Astrocyte of the hippocampus (primary cell): ENCODE data around the gene ELOVL5.

Source experiments
- DNase-seq: peaks from one replicate; pipeline ENCODE4 v3.0.0; 2011; ENCODE audit warnings: low read depth, low spot score

ELOVL5 gene

DNA sequence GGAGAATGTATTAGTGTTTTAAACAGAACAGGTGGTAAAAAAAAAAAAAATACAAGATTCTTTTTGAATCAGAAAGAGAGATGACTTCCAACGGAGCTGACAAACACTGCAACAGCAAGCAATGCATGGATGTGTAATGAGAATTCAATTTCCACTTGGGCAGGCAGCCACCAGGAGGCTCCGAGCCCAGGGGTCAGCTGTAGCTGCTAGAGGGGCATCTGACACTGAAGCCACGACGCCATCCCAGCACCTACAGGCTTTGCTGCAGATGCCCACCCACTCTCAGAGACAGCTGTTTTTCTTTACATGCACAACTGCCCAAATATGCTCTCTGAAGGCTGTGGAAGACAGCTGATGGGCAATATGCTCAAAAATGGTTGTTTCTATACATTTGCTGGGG, 75.4 kb downstream of the ELOVL5 start:
- DNase-seq, result no peak

- no peak for DNase-seq
Measured at GRCh38 chr6:53269827-53270226, 78.9 kb downstream of the ELOVL5 start.

GRCh38 chr6:53268858-53269608, 79.7 kb downstream of the ELOVL5 start:
- DNase-seq, result no peak

DNA sequence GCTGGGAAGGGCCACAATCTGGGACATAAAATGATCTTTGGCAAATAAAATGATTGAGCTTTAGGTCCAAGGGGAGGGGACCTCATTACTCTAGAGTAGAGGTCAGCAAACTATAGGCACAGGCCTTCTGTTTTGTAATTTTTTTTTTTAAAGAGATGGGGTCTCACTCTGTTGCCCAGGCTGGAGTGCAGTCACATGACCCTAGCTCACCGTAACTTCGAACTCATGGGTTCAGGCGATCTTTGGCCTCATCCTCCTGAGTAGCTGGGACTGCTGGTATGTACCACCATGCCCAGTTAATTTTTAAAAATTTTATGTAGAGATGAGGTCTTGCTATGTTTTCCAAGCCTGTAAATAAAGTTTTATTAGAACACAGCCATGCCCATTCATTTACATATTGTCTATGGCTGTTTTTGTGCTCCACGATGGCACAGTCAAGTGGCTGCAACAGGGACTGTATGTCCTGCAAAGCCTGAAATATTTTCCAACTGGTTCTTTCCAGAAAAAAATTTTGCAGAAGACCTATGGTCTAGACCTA, 82.1 kb downstream of the ELOVL5 start:
- no peak for DNase-seq

DNA sequence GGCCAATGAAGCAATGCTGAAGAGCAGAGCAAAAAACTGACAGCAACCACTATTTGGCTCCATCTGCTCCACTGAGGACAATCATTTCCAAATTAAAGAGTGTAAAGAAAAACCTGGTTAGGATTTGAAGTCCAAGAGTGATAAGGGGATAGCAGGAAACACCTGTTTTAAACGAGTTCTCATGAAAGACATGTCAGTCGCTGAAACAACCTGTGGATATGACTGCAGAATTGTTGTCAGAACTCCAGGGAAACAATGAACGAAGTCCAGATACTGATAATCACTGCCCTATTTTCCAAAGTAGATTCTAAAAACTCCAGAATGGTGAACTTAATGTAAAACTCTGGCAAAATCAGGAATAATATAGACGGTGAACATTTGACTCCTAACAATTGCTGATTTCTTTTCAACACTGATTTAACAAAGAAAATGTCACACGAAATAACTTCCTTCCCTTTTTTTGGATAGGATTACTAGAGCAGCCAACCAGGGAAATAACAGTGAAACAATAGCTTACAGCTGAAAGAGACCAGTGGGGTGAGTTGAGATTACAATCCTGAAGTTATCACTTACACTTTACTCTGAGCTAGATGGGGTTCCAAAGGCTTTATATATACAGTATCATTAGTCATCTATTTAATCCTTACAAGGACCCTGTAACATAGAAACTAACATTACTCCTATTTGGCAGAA, 83.7 kb downstream of the ELOVL5 start:
- DNase-seq, result no peak

- no peak for DNase-seq
Measured at GRCh38 chr6:53264337-53264736, 84.4 kb downstream of the ELOVL5 start.

- peak; percentile 42 for DNase-seq
Measured at GRCh38 chr6:53263917-53264316, 84.8 kb downstream of the ELOVL5 start.

DNA sequence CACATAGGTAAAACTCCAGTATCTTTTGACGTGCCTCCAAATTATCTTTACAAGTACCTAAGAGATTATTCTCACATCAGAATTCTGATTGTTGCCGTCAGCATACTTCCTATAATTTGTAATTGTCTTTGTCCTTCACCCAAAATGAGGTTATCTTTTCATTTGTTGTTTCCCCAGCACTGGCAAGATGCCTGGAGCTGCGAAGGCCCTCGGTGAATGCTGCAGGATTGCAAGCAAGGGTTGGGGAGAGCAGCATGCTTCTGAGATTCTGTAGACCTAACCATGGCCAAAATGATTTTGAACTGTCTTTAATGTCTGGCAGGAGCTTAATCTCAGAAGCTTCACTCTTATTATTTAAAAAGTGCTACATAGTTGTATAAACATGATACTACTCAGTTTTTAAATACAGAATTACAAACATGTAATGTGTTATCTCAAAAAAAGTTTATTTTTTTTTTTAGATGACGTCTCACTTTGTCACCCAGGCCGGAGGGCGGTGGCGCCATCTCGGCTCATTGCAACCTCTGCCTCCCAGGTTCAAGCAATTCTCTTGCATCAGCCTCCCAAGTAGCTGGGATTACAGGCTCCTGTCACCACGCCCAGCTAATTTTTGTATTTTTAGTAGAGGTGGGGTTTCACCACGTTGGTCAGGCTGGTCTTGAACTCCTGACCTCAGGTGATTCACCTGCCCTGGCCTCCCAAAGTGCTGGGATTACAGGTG, 88.7 kb downstream of the ELOVL5 start:
- DNase-seq, result no peak

DNA sequence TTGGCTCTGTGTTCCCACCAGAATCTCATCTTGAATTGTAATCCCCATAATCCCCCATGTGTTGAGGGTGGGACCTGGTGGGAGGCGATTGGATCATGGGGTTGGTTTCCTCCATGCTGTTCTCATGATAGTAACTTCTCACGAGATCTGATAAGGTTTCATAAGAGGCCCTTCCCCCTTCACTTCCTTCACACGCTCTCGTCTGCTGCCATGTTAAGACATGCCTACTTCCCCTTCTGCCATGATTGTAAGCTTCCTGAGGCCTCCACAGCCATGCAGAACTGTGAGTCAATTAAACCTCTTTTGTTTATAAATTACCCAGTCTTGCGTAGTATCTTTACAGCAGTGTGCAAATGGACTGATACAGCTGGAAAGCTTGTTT, 90.0 kb downstream of the ELOVL5 start:
- no peak for DNase-seq

- no peak for DNase-seq
Measured at GRCh38 chr6:53258076-53258773, 90.5 kb downstream of the ELOVL5 start.

DNA sequence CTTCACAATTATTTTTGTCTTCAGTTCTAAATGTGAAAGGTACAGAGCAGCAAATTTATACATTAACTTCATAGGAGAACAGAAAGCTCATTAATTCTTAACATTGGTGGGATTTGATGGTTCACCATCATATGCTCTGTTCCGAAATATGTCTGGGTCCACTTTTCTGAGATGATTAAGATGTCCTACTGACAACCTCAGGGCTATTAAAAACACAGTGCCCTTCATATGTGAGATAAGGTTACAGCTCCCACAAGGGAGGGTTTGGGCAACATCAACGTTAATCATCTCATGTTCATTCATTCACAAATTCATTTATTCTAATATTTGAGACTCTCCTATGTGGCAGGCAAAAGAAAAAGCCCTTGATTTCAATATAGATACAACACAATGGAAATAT, 91.2 kb downstream of the ELOVL5 start:
- no peak for DNase-seq

DNA sequence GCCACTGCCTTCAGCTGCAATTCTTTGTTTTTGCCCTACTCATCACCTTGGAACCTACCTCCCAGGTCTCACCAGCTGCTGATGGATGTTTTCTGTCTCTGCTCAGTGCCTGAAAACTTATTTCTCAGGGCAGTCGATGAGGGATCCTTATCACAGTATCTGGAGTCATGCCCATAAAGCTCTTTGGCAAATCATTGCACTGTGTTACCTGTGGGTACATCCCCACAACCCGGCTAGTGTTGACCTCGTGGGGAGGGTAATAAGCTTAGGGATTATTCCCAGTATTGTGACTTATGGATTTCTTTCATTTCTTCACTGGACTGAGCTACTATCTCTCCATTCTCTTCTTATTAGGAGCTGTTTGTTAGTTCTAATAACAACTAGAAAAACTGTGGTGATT, 91.7 kb downstream of the ELOVL5 start:
- no peak for DNase-seq

DNA sequence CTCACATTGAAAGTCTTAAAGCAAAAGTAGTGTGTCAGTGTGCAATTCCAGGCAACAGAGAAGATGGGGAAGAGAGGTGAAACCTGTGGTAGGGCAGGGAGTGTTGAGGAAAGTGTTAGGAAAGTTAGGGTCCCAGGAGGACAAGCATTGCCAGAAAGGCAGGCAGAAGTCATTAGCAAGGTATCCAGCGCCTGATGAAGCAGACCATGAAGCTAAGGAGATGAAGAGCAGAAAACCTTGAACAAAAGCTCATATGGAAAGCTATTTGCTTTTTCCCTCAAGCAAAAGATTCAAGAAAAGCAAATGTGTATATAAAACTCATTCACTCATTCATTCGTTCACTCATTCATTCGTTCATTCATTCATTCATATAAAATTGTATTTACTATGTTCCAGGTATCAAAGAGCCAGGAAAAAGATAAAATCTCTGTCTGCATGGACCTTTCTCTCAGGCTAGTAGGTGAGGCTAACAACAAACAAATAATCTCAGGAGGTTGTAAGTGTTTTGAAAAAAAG, 96.5 kb downstream of the ELOVL5 start:
- no peak for DNase-seq

- DNase-seq, result peak; percentile 23
Measured at GRCh38 chr6:53251033-53251672, 97.6 kb downstream of the ELOVL5 start.

DNA sequence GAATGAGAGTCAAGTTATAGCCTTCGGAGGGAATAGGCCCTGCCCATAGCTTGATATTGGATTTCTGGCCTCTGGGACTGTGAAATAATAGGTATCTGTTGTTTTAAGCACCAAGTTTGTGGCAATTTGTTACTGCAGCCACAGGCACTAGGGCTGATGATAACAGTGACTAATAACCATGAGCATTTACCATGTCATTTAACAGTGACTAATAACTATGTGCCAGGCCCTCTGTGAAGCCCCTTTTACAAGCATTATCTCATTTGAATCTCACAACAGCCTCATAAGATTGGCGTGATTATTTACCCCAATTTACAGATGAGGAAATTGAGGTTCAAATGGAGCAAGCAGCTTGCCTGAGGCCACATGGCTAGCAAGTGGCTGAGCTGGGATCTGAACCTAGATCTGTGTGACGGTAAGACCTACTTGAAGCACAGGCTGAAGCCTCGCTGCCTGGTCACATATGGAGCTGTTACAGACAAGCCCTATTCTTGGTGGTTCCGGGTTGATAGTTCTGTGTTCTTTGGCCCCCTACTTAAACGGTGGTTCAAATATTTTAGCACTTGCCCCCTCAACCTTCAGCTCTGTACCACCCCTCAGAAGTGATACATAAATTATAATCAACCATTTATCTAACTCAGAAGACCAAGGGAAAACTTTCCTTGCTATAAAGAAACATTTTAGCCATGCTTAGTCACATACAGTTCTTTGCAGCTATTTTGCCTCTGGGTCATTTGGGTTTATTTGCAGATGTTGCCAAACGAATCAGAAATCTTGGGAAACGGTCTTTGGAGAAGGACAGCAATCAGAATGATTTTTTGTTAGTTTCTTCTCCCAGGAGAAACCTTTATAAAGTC, 98.3 kb downstream of the ELOVL5 start:
- DNase-seq, result peak; percentile 40

DNA sequence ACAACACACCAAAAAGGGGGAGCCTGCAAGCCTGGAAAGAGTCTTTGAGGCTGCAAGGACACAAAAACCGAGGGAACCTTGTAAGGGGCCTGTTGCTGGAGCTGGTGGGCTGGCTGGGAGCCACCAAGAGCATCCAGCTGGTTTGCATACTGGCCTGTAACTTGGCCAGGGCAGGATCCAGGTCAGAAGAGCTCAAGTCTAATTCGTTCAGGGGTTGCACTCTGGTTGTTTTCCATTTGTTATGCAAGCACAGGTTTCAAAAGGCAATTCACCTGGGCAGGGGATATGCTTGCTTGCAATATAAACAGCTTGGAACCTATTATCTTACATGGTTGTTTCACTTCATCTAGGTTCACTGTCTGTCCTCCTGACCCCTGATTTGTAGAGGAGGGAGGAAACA, 101.8 kb downstream of the ELOVL5 start:
- no peak for DNase-seq

DNA sequence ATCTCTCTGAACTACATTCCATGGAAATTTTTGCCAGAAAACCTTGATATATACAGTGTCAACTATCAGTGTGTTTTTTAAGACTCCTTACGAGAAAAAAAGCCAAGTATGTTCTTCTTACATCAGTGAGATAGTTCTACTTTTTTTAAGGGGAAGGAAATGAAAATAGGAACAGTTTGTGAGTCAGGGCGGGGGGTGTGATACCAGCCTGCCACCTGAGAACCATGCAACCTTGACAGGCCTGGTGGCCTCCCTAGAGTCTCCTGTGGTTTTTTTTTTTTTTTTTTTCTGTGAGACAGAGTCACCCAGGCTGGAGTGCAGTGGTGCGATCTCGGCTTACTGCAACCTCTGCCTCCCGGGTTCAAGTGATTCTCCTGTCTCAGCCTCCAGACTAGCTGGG, 103.8 kb downstream of the ELOVL5 start:
- no peak for DNase-seq

DNA sequence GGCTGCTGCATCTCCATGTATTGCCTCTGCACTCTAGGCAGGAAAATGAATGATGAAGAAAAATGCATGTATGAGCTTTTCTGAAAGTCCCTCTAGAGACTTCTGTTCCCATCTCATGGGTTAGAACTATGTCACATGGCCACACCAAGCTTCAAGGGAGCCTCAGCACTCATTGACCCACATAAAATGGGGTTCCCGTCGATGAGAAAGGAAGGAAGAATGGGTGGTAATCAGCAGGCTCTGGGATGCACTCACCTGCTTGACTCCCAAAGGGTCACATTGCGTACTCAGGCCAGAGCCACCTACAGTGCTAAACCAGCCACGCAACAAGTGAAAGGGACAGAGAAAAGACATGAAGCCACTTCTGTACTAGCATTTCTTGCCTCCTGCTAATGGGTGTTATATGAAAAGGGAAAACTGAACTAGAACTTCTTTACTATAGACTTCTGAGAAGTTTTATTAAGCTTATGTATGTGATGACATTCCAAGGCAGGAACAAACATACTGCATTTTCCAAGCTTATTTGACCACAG, 104.3 kb downstream of the ELOVL5 start:
- no peak for DNase-seq

- DNase-seq, result no peak
Measured at GRCh38 chr6:53241938-53242337, 106.8 kb downstream of the ELOVL5 start.

DNA sequence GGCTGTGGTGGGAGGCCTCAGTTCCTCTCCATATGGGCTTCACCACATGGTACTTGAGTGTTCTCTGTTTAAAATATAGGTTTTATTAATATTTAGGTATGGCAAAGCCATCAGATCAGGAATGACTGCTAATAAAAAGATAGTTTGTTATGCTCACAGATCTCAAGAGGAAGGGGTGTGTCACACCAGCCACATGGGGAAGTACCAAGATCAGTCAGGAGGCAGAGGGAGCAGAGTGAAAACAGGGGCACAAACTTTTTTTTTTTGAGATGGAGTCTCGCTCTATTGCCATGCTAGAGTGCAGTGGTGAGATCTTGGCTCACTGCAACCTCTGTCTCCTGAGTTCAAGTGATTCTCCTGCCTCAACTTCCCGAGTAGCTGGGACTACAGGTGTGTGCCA, 108.0 kb downstream of the ELOVL5 start:
- DNase-seq, result no peak
